GM12892 (cell line): ENCODE measurements around the gene GRAMD1A.

Experiments
- DNase-seq: peaks from one replicate; pipeline ENCODE4 v3.0.0; 2011; ENCODE audit not compliant: insufficient read length
- FAIRE-seq: peaks from 2 replicates; lab custom pipeline; 2011; peaks lifted over from hg19 to GRCh38; lab: Jason Lieb, UNC
- POLR2A ChIP-seq: IDR thresholded peaks from 2 replicates; pipeline ENCODE4 v1.6.1; 2011; ENCODE audit warnings: low read depth, low read length, control low read depth
- POLR2AphosphoS5 ChIP-seq: IDR thresholded peaks from 2 replicates; pipeline ENCODE4 v1.6.1; 2011; ENCODE audit warnings: low read depth, low read length, control low read depth
- TAF1 ChIP-seq: IDR thresholded peaks from 2 replicates; pipeline ENCODE4 v1.6.1; 2011; ENCODE audit warnings: low read depth, mild to moderate bottlenecking, control low read depth, low read length, borderline replicate concordance

Gene GRAMD1A

DNA sequence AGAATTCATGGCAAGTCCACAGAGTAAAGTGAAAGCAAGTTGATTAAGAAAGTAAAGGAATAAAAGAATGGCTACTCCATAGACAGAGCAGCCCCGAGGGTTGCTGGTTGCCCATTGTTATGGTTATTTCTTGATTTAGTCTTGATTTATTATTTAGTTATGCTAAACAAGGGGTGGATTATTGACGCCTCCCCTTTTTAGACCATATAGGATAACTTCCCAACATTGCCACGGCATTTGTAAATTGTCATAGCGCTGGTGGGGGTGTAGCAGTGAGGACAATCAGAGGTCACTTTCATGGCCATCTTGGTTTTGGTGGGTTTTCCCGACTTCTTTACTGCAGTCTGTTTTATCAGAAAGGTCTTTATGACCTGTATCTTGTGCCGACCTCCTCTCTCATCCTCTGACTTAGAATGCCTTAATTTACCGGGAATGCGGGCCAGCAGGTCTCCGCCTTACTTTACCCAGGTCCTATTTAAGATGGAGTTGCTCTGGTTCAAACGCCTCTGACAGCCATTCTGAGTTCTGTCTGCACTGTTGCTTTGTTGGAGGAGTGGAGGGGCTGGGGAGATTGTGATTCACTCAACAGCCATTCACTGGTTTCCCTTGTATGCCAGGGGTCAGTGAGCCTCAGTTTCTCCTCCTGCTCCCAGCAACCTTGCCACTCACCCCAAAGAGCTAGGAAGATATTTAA lies 69.0 kb downstream of the GRAMD1A start:
- no peak for DNase-seq
- no peak for FAIRE-seq
- no peak for TF ChIP-seq TAF1
- TF ChIP-seq POLR2A: no peak
- no peak for TF ChIP-seq POLR2AphosphoS5

DNA sequence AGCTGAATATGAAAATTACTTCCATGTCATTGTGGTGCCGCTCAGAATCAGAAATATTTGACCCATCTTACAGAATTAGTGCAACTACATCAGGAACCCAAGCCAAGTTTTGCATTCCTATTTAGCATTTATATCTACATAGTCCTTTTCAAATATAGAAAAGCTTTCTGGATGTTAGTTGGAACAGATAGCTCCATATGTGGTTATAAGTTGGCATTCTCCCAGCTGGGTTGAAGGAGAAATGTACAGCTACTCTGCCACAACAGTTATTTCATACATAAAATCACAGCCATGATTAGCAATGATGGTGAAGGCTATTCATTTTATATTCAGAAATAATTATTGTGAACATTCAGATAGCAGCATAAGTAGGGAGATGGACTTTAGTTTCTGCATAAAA lies 69.6 kb downstream of the GRAMD1A start:
- TF ChIP-seq POLR2AphosphoS5: no peak
- no peak for TF ChIP-seq TAF1
- no peak for TF ChIP-seq POLR2A
- DNase-seq (no peak), FAIRE-seq (no peak)

DNA sequence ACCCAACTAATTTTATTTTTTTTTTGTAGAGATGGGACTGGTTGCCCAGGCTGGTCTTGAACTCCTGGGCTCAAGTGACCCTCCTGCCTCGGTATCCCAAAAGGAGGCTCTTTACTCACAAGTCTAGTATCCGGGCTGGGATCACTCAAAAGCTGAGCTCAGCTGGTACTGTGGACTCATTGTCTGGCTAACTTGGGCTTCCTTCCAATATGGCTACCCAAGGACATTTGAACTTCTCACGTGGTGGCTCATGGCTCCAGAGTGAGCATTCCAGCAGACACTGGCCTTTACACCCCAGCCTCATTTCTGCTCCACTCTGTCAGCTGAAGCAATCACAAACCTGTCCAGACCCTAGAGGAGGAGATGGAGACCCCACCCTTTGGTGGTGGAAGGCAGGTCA lies 70.3 kb downstream of the GRAMD1A start:
- FAIRE-seq (no peak), DNase-seq (no peak)
- TF ChIP-seq POLR2AphosphoS5 (no peak), TAF1 (no peak), POLR2A (no peak)

DNA sequence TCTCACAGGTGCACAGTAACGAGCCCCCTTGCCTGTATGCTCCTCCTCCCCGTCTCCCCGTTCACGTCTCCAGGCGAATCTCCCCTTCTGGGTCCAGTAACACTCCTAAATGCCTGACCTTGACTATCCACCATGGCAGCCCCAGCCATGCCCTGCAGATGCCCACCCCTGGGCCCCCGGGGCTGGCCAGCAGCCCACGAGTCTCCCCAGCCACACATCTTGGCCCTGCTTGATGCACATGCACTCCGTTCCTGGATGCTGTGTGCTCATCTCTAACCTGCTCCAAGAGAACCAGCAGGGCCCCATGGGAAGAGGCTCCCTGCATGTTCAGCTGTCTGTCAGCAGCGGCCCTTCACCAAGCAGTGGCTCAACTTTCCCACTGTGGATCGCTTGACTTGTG lies 73.4 kb downstream of the GRAMD1A start:
- FAIRE-seq: no peak
- TF ChIP-seq TAF1: no peak
- no peak for TF ChIP-seq POLR2AphosphoS5
- no peak for TF ChIP-seq POLR2A
- DNase-seq: no peak

DNA sequence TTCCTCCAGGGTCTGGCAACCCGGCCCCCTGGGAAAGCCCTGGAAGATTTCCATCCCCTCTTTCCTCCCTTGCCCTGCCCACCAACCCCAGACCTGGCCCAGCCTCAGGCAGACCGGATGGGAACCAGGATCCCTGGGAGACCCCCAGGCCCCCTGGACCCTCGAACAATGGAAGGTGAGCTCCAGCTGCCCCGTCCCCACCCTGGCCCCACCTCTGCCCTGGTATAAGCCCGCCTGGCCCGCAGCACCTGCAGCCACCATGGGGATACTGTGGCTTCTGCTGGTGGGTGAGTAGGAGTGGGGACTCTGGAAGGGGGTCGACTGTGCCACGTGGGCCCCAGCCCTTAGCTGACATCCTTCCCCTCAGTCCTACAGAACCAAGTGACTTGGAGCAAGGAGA lies 73.8 kb downstream of the GRAMD1A start:
- no peak for FAIRE-seq
- DNase-seq: no peak
- TF ChIP-seq POLR2A (no peak), POLR2AphosphoS5 (no peak), TAF1 (no peak)

DNA sequence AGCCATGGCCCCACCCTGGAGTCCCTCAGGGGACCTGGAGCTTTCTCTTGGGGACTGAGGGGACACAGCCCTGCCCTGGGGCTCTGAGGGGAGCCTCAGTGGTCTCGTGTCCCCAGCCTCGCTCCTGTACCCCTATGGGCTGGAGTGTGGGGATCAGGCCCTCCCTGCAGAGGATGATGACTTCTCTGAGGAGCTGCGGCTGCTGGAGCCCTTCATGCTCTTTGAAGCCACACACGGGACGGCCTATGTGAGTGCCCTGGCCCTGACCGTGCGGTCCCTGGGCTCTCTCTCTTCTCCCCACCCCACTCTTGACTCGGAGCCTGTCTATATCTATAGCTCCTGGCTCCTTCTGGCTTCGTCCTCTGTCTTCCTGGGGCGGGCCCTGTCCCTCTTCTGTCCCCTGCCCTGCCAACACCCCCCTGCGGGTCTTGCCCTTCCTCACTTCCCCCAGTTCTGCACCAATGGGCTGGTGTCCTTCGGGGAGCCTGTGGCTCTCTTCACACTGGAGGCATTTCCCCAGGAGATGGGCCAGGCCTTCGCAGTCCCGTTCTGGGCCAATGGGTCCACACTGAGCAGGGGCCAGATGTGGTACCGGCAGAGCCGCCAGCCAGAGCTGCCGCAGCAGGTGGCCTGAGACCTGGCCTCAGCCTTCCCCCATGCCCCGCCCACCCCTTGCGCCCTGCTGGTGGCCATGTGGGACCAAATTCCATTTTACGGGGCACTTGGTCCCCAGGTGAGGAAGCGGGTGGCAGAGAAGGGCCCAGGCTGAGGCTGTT lies 74.5 kb downstream of the GRAMD1A start:
- FAIRE-seq (no peak), DNase-seq (no peak)
- TF ChIP-seq POLR2AphosphoS5: no peak
- no peak for TF ChIP-seq POLR2A
- no peak for TF ChIP-seq TAF1

DNA sequence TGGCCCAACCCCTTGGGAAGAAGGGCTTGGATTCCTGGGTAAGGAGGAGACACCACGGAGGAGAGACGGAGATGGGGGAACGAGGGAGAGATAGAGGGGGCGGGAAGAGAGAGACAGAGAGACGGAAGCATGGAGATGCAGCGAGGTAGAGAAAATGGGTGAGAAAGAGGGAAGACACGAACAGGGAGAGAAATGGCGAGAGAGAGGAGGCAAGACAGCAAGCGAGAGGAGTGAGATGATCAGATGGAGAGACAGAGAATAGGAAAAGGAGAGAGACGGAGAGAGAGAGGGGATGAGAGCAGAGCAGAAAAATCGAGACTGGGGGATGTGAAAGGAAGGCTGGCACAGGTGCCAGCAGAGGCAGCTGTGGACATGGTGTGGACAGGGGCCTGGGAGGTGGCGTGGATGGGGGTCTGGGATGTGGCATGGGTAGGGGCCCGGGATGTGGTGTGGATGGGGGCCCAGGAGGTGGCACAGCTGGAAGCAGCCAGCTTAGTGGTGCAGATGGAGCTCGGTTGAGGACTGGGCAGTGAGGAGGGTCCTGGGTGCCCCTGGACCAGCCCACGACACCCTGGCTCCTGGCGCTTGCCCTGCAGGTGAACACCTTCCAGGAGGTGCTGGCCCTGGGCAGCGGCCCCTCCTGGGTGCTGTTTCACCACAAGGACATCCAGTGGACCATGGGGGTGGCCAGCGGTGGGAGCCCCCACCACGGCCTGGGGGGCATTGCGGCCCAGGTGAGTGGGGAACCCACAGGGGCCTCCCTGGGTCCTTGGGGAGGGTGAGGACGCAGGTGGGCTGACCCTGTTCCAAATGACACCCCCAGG lies 75.3 kb downstream of the GRAMD1A start:
- no peak for FAIRE-seq
- TF ChIP-seq POLR2A (no peak), TAF1 (no peak), POLR2AphosphoS5 (no peak)
- DNase-seq: no peak

DNA sequence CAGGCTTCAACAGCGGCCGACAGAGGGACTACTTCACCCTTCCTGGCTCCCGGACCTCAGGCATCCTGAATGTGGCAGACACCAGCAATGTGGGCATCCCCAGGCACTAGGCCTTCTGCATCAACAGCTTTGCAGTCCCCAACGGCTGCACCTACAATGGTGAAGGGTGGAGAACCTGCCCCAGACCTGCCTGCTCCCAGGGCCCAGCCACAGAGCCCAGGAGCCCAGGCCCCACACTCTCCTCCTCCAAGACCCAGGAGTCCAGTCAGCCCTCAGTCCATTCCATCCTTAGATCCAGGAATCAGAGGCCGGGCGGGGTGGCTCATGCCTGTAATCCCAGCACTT lies 75.9 kb downstream of the GRAMD1A start:
- TF ChIP-seq POLR2AphosphoS5 (no peak), POLR2A (no peak), TAF1 (no peak)
- FAIRE-seq (no peak), DNase-seq (no peak)
